ENCODE data around the gene TOR2A. TPM values are rescaled to one million over a fixed set of nuclear protein-coding genes. Genes with fewer than 3 reads are reported as not detected.

The TOR2A gene
- total and polyA plus RNA-seq, 2 of the 8 experiments (the other 6 are each of a cell fraction or from before 2014, with no cell fraction given): 18.7 to 24.9 TPM

- TF ChIP-seq JUND (IDR thresholded peaks at IDR 0.05; ENCODE audit: low read length) (no peak), CHD1 (IDR thresholded peaks at IDR 0.05; ENCODE audit: low read depth, low read length) (no peak), SAP30 (IDR thresholded peaks at IDR 0.05; ENCODE audit: insufficient read depth, insufficient replicate concordance, low read length) (no peak), POU5F1 (IDR thresholded peaks at IDR 0.05; ENCODE audit: low read depth, low read length) (no peak), KDM1A (IDR thresholded peaks at IDR 0.05; ENCODE audit: borderline replicate concordance, low read length) (no peak), ZNF274 (IDR thresholded peaks at IDR 0.05; ENCODE audit: borderline replicate concordance, extremely low read depth, low read length) (no peak), RBBP5 (IDR thresholded peaks at IDR 0.05; ENCODE audit: borderline replicate concordance, low read depth, low read length) (no peak), TBP (IDR thresholded peaks at IDR 0.05; ENCODE audit: low read depth, low read length) (no peak), CREB1 (IDR thresholded peaks at IDR 0.05) (no peak), RXRA (IDR thresholded peaks at IDR 0.05; ENCODE audit: insufficient read depth, low read depth, low read length) (no peak), SP2 (IDR thresholded peaks at IDR 0.05; ENCODE audit: low read length) (no peak)
- no peak overlapping the region for H4K91ac ChIP-seq (replicated peaks; ENCODE audit: insufficient read length, low read length)
- H3K9ac ChIP-seq (replicated peaks in 1 of 4; ENCODE audit: extremely low read depth in 1 of 4, low read depth in 3 of 4, low read length in 3 of 4): no peak overlapping the region
- peaks cover 13% of the 10 kb centered on the region; the same call in 1 of the 2 replicates for H3K23me2 ChIP-seq (ENCODE audit: low read depth, low read length)
- no peak overlapping the region for H3K56ac ChIP-seq (replicated peaks; ENCODE audit: insufficient read length, low read depth, low read length)
- CTCF ChIA-PET (ENCODE audit: partially characterized antibody): interaction anchor here (1.2 to 1.4 kb wide), 2 partner anchors 8 to 35 kb away, joined by 3 to 5 read pairs; no protein-coding TSS in a partner anchor
- no peak overlapping the region for H2BK20ac ChIP-seq (ENCODE audit: low read length)
- peaks cover 0 to 4% (median 1%) of the 10 kb centered on the region in 4 experiments; a peak in 4 of 7 replicates for H3K4me1 ChIP-seq (replicated peaks in 1 of 4; ENCODE audit: control insufficient read depth in 3 of 4, insufficient read depth in 4 of 4, low read length in 3 of 4)
- no peak overlapping the region for H2BK15ac ChIP-seq (ENCODE audit: low read length)
- peaks cover 0 to 16% (median 8%) of the 10 kb centered on the region in 4 experiments; a peak in 6 of 7 replicates for H3K27me3 ChIP-seq (replicated peaks in 1 of 4; ENCODE audit: control insufficient read depth in 3 of 4, extremely low read depth in 1 of 4, insufficient read depth in 3 of 4, low read length in 3 of 4)
- H2BK120ac ChIP-seq (replicated peaks; ENCODE audit: low read depth, low read length): no peak overlapping the region
- H3K36me3 ChIP-seq (ENCODE audit: control insufficient read depth in 2 of 4, insufficient read depth in 4 of 4, low read length in 3 of 4): no peaks in the 10 kb centered on the region; a peak in 2 of 8 replicates
- no peak overlapping the region for H3K14ac ChIP-seq (ENCODE audit: insufficient read length)
- H2BK5ac ChIP-seq (ENCODE audit: low read depth, low read length): no peak overlapping the region
- H4K8ac ChIP-seq (ENCODE audit: extremely low read depth, insufficient read depth, low read length): no peak overlapping the region
- POLR2A ChIA-PET (ENCODE audit: partially characterized antibody): interaction anchor here (0.8 to 2.4 kb wide), 5 partner anchors 9 to 50 kb away, joined by 3 to 12 read pairs (median 3); partner anchors contain the start of genes PTRH1 and TTC16
- no peak overlapping the region for H3K4ac ChIP-seq (replicated peaks; ENCODE audit: insufficient read length, low read depth, low read length)
- no peak overlapping the region for H3K4me3 ChIP-seq (ENCODE audit: extremely low read depth in 1 of 4, insufficient read depth in 2 of 4, low read depth in 3 of 4, low read length in 4 of 4)
- FAIRE-seq: no peak
- H4K5ac ChIP-seq (ENCODE audit: insufficient read length, low read depth, low read length): no peak overlapping the region
- 0 out of 2 replicates have a peak overlapping the region, but pooled peaks have one; percentile 27 for H2BK12ac ChIP-seq (ENCODE audit: low read depth, low read length)
- H3K27ac ChIP-seq (ENCODE audit: low read depth, low read length): no peak overlapping the region
- H3K9me3 ChIP-seq (ENCODE audit: insufficient read depth in 2 of 2, low read depth in 1 of 2, low read length in 1 of 2): no peaks in the 10 kb centered on the region
- DNase-seq (ENCODE audit: low read depth in 1 of 2, low spot score in 2 of 2): no peak
- 80% methylated on average over 4 of the region's 8 CpGs; no CpG with 5 or more reads in 1 of the 2 experiments for WGBS, 2 experiments (ENCODE audit: extremely low coverage in 1 of 2, insufficient coverage in 1 of 2, insufficient read length in 1 of 2, insufficient replicate concordance in 2 of 2, low coverage in 1 of 2, low lambda C conversion rate in 2 of 2, missing lambda C conversion rate in 1 of 2)
- no peak overlapping the region for H2AK5ac ChIP-seq (ENCODE audit: low read depth, low read length)
- no peak overlapping the region for H3K4me2 ChIP-seq (ENCODE audit: insufficient read depth in 1 of 2, low read depth in 2 of 2, low read length in 2 of 2)
- H3K18ac ChIP-seq (ENCODE audit: extremely low read depth, low read length): no peak overlapping the region
- no peaks in the 10 kb centered on the region for H3K79me2 ChIP-seq (ENCODE audit: control insufficient read depth in 1 of 2, insufficient read depth in 2 of 2, low read length in 2 of 2)
- no peaks in the 10 kb centered on the region for H3K79me1 ChIP-seq (ENCODE audit: low read depth, low read length)
- no peak overlapping the region for H2AFZ ChIP-seq (ENCODE audit: low read length)
- H3K23ac ChIP-seq (ENCODE audit: insufficient read length): no peak overlapping the region
- H4K20me1 ChIP-seq (replicated peaks in 1 of 2; ENCODE audit: control insufficient read depth in 1 of 2, insufficient read depth in 2 of 2, low read length in 2 of 2): peaks cover 5 to 21% of the 10 kb centered on the region in 2 experiments
Observed at GRCh38 chr9:127753148-127753547, 18.1 kb upstream of the TOR2A start.
